Measurements from ENCODE around the gene NFATC3.

The NFATC3 gene

GRCh38 chr16:68267612-68268405, 182.6 kb downstream of the NFATC3 start:
- no peak for DNase-seq (ENCODE audit: low read depth in 1 of 2, low spot score in 1 of 2)
- Histone ChIP-seq H3K27me3 (ENCODE audit: insufficient read depth, poor library complexity, severe bottlenecking) (no peaks in the 10 kb centered on the region), H3K27ac (replicated peaks) (no peak overlapping the region), H3K4me3 (replicated peaks; ENCODE audit: insufficient read depth, low read length) (no peak overlapping the region)
- no peak for TF ChIP-seq SPI1 (IDR thresholded peaks at IDR 0.05; ENCODE audit: borderline replicate concordance, low read depth)
- TF ChIP-seq GABPA (IDR thresholded peaks at IDR 0.05; ENCODE audit: low read depth), result no peak
- no peak for TF ChIP-seq POLR2AphosphoS5 (IDR thresholded peaks at IDR 0.05; ENCODE audit: low read depth)
- no peak for TF ChIP-seq CTCF (IDR thresholded peaks at IDR 0.05; ENCODE audit: insufficient read depth, low read length)
- TF ChIP-seq REST (IDR thresholded peaks at IDR 0.05; ENCODE audit: insufficient replicate concordance, low read depth), result no peak

DNA sequence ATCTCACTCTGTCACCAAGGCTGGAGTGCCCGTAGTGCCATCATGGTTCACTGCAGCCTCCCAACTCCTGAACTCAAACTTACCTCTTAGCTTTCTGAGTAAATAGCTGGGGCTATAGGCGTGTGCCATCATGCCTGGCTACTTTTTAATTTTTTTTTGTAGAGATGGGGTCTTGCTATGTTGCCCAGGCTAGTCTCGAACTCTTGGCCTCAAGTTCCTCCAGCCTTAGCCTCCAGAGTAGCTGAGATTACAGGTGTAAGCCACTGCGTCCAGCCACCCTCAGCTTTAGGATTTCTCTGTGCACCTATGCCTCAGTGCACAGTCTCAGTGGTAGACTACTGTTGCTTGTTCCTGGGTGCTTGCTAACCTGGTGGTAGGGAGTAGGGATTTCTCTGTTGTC, 184.6 kb downstream of the NFATC3 start:
- DNase-seq (ENCODE audit: low read depth in 1 of 2, low spot score in 1 of 2), result no peak
- no peaks in the 10 kb centered on the region for H3K27me3 ChIP-seq (ENCODE audit: insufficient read depth, poor library complexity, severe bottlenecking)
- TF ChIP-seq SPI1 (IDR thresholded peaks at IDR 0.05; ENCODE audit: borderline replicate concordance, low read depth) (no peak), CTCF (IDR thresholded peaks at IDR 0.05; ENCODE audit: insufficient read depth, low read length) (no peak), POLR2AphosphoS5 (IDR thresholded peaks at IDR 0.05; ENCODE audit: low read depth) (no peak), REST (IDR thresholded peaks at IDR 0.05; ENCODE audit: insufficient replicate concordance, low read depth) (no peak), GABPA (IDR thresholded peaks at IDR 0.05; ENCODE audit: low read depth) (no peak)
- H3K4me3 ChIP-seq (replicated peaks; ENCODE audit: insufficient read depth, low read length), result no peak overlapping the region
- H3K27ac ChIP-seq (replicated peaks), result no peak overlapping the region

DNA sequence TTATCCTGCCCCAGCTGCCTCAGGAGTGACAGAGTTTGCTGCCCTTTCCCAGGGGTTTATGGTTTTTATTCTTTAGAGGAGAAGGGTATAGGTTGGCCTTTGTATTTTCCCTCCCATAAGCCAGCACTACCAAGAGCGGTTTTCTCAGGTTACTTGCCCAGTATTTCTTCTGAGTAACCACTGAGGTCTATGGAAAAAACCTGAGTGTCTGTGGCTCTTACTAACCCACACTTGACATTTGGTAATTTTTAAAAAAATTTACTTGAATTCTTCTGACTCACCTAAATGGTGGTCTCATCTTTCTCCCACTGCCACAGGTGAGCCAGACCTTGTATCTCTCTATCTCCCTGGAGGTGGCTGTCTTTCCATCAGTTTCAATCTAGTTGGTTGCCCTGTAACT, 185.2 kb downstream of the NFATC3 start:
- Histone ChIP-seq H3K4me3 (replicated peaks; ENCODE audit: insufficient read depth, low read length) (no peak overlapping the region), H3K27ac (replicated peaks) (no peak overlapping the region), H3K27me3 (ENCODE audit: insufficient read depth, poor library complexity, severe bottlenecking) (no peaks in the 10 kb centered on the region)
- TF ChIP-seq SPI1 (IDR thresholded peaks at IDR 0.05; ENCODE audit: borderline replicate concordance, low read depth) (no peak), POLR2AphosphoS5 (IDR thresholded peaks at IDR 0.05; ENCODE audit: low read depth) (no peak), REST (IDR thresholded peaks at IDR 0.05; ENCODE audit: insufficient replicate concordance, low read depth) (no peak), CTCF (IDR thresholded peaks at IDR 0.05; ENCODE audit: insufficient read depth, low read length) (no peak), GABPA (IDR thresholded peaks at IDR 0.05; ENCODE audit: low read depth) (no peak)
- DNase-seq (ENCODE audit: low read depth in 1 of 2, low spot score in 1 of 2), result no peak

Measured in HL-60 (cell line).